NCI-H82 (cell line): ENCODE results near the gene KMT2B.
"Not testable (repeated sequence)": the region's sequence is repeated elsewhere in the genome, so short reads cannot be mapped to it uniquely, and the experiment has no call there.

Source experiments
- DNase-seq: peaks from one replicate; lab custom pipeline; 2025; lab: John Stamatoyannopoulos, UW

KMT2B gene

GRCh38 chr19:35756377-35757230 lies 38.8 kb downstream of the KMT2B start, which contains the start of gene HSPB6:
Gene HSPB6, minus strand, starts transcription at chr19:35757029. Its CDS starts 21 bp downstream, at chr19:35757008.
- DNase-seq: no peak

- peak; percentile 76 for DNase-seq
Observed at GRCh38 chr19:35757231-35757748, 39.5 kb downstream of the KMT2B start.

- DNase-seq: peak; percentile 100
Observed at GRCh38 chr19:35757749-35758608, 40.2 kb downstream of the KMT2B start, which contains the start of gene PROSER3. Gene PROSER3, plus strand, starts transcription at chr19:35758176. Its CDS starts 40 bp downstream, at chr19:35758216.

GRCh38 chr19:35759697-35760096 lies 41.9 kb downstream of the KMT2B start:
- no peak for DNase-seq

- no peak for DNase-seq
Observed at GRCh38 chr19:35760711-35761349, 43.0 kb downstream of the KMT2B start.

- no peak for DNase-seq
Observed at GRCh38 chr19:35764432-35765315, 46.9 kb downstream of the KMT2B start.

GRCh38 chr19:35766571-35767104 lies 48.8 kb downstream of the KMT2B start:
- DNase-seq: no peak

GRCh38 chr19:35767288-35768081 lies 49.7 kb downstream of the KMT2B start:
- DNase-seq: peak; percentile 58

- no peak for DNase-seq
Observed at GRCh38 chr19:35768082-35768421, 50.2 kb downstream of the KMT2B start.

- not testable (repeated sequence) for DNase-seq
Observed at GRCh38 chr19:35772362-35772761, 54.6 kb downstream of the KMT2B start.

GRCh38 chr19:35773020-35773806 lies 55.4 kb downstream of the KMT2B start:
- DNase-seq: no peak

GRCh38 chr19:35774274-35775045 lies 56.7 kb downstream of the KMT2B start:
- peak; percentile 94 for DNase-seq

GRCh38 chr19:35775046-35775297 lies 57.2 kb downstream of the KMT2B start:
- DNase-seq: no peak

- peak; percentile 100 for DNase-seq
Observed at GRCh38 chr19:35775298-35776101, 57.7 kb downstream of the KMT2B start, which contains the start of gene ARHGAP33. Gene ARHGAP33, plus strand, starts transcription at chr19:35775564. Its CDS starts 95 bp downstream, at chr19:35775659.

- peak; percentile 59 for DNase-seq
Observed at GRCh38 chr19:35776102-35776788, 58.4 kb downstream of the KMT2B start.

GRCh38 chr19:35777086-35777841 lies 59.5 kb downstream of the KMT2B start:
- no peak for DNase-seq
